ENCODE results near the gene STARD7. TPM values are rescaled to one million over a fixed set of nuclear protein-coding genes. Genes with fewer than 3 reads are reported as not detected.

STARD7 gene
- total RNA-seq, 1 donor from 2014 or later = 159 TPM

- DNase-seq (ENCODE audit: low read depth, low spot score) = no peak
Measured at GRCh38 chr2:96197546-96198255, 10.9 kb downstream of the STARD7 start.

GRCh38 chr2:96195410-96196066 lies 13.1 kb downstream of the STARD7 start:
- DNase-seq (ENCODE audit: low read depth, low spot score) = no peak

- no peak for DNase-seq (ENCODE audit: low read depth, low spot score)
Measured at GRCh38 chr2:96191937-96192670, 16.5 kb downstream of the STARD7 start.

- DNase-seq (ENCODE audit: low read depth, low spot score) = no peak
Measured at GRCh38 chr2:96188821-96189526, 19.7 kb downstream of the STARD7 start.

- no peak for DNase-seq (ENCODE audit: low read depth, low spot score)
Measured at GRCh38 chr2:96186562-96186961, 22.1 kb downstream of the STARD7 start.

- no peak for DNase-seq (ENCODE audit: low read depth, low spot score)
Measured at GRCh38 chr2:96185516-96185915, 23.1 kb downstream of the STARD7 start.

- no peak for DNase-seq (ENCODE audit: low read depth, low spot score)
Measured at GRCh38 chr2:96184989-96185388, 23.6 kb downstream of the STARD7 start.

GRCh38 chr2:96184188-96184587 lies 24.4 kb downstream of the STARD7 start:
- no peak for DNase-seq (ENCODE audit: low read depth, low spot score)

GRCh38 chr2:96181529-96181928 lies 27.1 kb downstream of the STARD7 start:
- DNase-seq (ENCODE audit: low read depth, low spot score) = no peak

- DNase-seq (ENCODE audit: low read depth, low spot score) = no peak
Measured at GRCh38 chr2:96180521-96180920, 28.1 kb downstream of the STARD7 start.

- DNase-seq (ENCODE audit: low read depth, low spot score) = no peak
Measured at GRCh38 chr2:96180002-96180401, 28.6 kb downstream of the STARD7 start.

GRCh38 chr2:96176661-96177060 lies 32.0 kb downstream of the STARD7 start:
- no peak for DNase-seq (ENCODE audit: low read depth, low spot score)

- DNase-seq (ENCODE audit: low read depth, low spot score) = no peak
Measured at GRCh38 chr2:96175951-96176350, 32.7 kb downstream of the STARD7 start.

GRCh38 chr2:96174251-96175144 lies 34.1 kb downstream of the STARD7 start:
- DNase-seq (ENCODE audit: low read depth, low spot score) = peak; percentile 13

GRCh38 chr2:96171831-96172230 lies 36.8 kb downstream of the STARD7 start:
- DNase-seq (ENCODE audit: low read depth, low spot score) = no peak

GRCh38 chr2:96170626-96171025 lies 38.0 kb downstream of the STARD7 start:
- DNase-seq (ENCODE audit: low read depth, low spot score) = no peak

- no peak for DNase-seq (ENCODE audit: low read depth, low spot score)
Measured at GRCh38 chr2:96169868-96170507, 38.6 kb downstream of the STARD7 start.

GRCh38 chr2:96167407-96168013 lies 41.1 kb downstream of the STARD7 start:
- no peak for DNase-seq (ENCODE audit: low read depth, low spot score)

GRCh38 chr2:96164459-96165184 lies 44.0 kb downstream of the STARD7 start:
- DNase-seq (ENCODE audit: low read depth, low spot score) = no peak
